Neural progenitor cell (in vitro differentiated cells): ENCODE measurements around the gene EPB41L4B. TPM values are rescaled to one million over a fixed set of nuclear protein-coding genes. Genes with fewer than 3 reads are reported as not detected.

Experiments
- DNase-seq: peaks from one replicate; pipeline ENCODE4 v3.0.0-alpha.2; 2016; ENCODE audit warnings: low spot score
- H2AFZ ChIP-seq: fragments of 200-600 bp; sonication (generic); replicated peaks from 2 replicates; pipeline ENCODE4 v1.6.1; 2016; ENCODE audit warnings: antibody characterized with exemption
- H3F3A ChIP-seq: fragments of 200-600 bp; sonication (generic); 2 replicates; pipeline ENCODE4 v1.6.1; 2016; ENCODE audit warnings: antibody characterized with exemption, low read depth
- H3K27ac ChIP-seq: fragments of 200-600 bp; sonication (generic); 2 replicates; pipeline ENCODE4 v1.5.1; 2016; ENCODE audit warnings: mild to moderate bottlenecking
- H3K27me3 ChIP-seq: fragments of 200-600 bp; sonication (generic); 2 replicates; pipeline ENCODE4 v1.6.1; 2016; ENCODE audit warnings: mild to moderate bottlenecking, moderate library complexity
- H3K36me3 ChIP-seq: fragments of 200-600 bp; sonication (generic); 2 replicates; pipeline ENCODE4 v1.5.1; 2016
- H3K4me1 ChIP-seq: fragments of 200-600 bp; sonication (generic); 2 replicates; pipeline ENCODE4 v1.6.1; 2016; ENCODE audit warnings: mixed run types
- H3K4me2 ChIP-seq: fragments of 200-600 bp; sonication (generic); 2 replicates; pipeline ENCODE4 v1.6.1; 2016
- H3K4me3 ChIP-seq: fragments of 200-600 bp; sonication (generic); 2 replicates; pipeline ENCODE4 v1.5.1; 2016
- H3K79me2 ChIP-seq: fragments of 200-600 bp; sonication (generic); 2 replicates; pipeline ENCODE4 v1.6.1; 2016; ENCODE audit warnings: low read depth
- H3K9ac ChIP-seq: fragments of 200-600 bp; sonication (generic); 2 replicates; pipeline ENCODE4 v1.6.1; 2016
- H3K9me3 ChIP-seq: fragments of 200-600 bp; sonication (generic); 2 replicates; pipeline ENCODE4 v1.5.1; 2016; ENCODE audit warnings: low read depth
- H4K20me1 ChIP-seq: fragments of 200-600 bp; sonication (generic); 2 replicates; pipeline ENCODE4 v1.6.1; 2016; ENCODE audit warnings: low read depth
- H3K27ac Mint-ChIP-seq: 3 replicates; pipeline ENCODE4 v1.8.0; 2021; ENCODE audit warnings: mixed read lengths
- H3K27me3 Mint-ChIP-seq: 2 replicates; pipeline ENCODE4 v1.8.0; 2022; ENCODE audit warnings: low read depth, mild to moderate bottlenecking, inconsistent platforms, moderate library complexity, mixed read lengths; ENCODE audit not compliant: insufficient read depth
- H3K36me3 Mint-ChIP-seq: 3 replicates; pipeline ENCODE4 v1.8.0; 2021; ENCODE audit warnings: mixed read lengths
- H3K4me1 Mint-ChIP-seq: 3 replicates; pipeline ENCODE4 v1.8.0; 2021; ENCODE audit warnings: mixed read lengths
- H3K4me3 Mint-ChIP-seq: 3 replicates; pipeline ENCODE4 v1.8.0; 2021; ENCODE audit warnings: mild to moderate bottlenecking, moderate library complexity, mixed read lengths
- H3K9me3 Mint-ChIP-seq: 3 replicates; pipeline ENCODE4 v1.8.0; 2020; ENCODE audit warnings: mixed read lengths
- EZH2 ChIP-seq: fragments of 200-600 bp; sonication (generic); IDR thresholded peaks from 2 replicates; pipeline ENCODE4 v1.6.1; 2017; ENCODE audit warnings: antibody characterized with exemption, mild to moderate bottlenecking, moderate library complexity
- EZH2phosphoT487 ChIP-seq: fragments of 200-600 bp; sonication (generic); IDR thresholded peaks from 2 replicates; pipeline ENCODE4 v1.6.1; 2017; ENCODE audit warnings: antibody characterized with exemption
- total RNA-seq: library from RNA; depleted of rRNA; stranded (reverse); fragments of >200 nt; gene quantifications from 2 replicates; pipeline ENCODE4 v1.2.3, GENCODE V29; 2015; ENCODE audit warnings: low replicate concordance
- TF ChIP-seq, protein P1 (sequence below): fragments of 200-600 bp; sonication (generic); IDR thresholded peaks from 2 replicates; pipeline ENCODE4 v1.5.1; 2017; ENCODE audit warnings: antibody characterized with exemption, mild to moderate bottlenecking

EPB41L4B gene
- total RNA-seq, 1 donor from 2014 or later, result 6.2 TPM

DNA sequence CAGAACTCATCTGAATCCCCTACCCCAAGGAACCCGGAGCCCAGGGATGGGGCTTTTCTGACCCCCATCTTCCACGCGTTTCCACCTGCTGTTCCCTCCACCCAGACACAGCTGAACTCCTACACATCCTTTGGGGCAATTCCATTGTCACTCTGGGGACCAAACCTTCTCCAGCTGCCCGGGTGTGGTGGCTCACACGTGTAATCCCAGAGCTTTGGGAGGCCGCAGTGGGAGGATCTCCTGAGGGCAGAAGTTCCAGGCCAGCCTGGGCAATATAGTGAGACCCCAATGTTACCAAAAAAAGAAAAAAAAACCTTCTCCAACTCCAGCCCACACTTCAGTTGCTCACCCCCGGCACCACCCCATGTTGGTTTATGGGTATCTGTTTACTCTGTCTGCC, 8.1 kb downstream of the EPB41L4B start:
- Mint-ChIP-seq H3K4me3 (no peak overlapping the region), H3K27ac (no peak overlapping the region), H3K36me3 (peaks cover 2% of the 10 kb centered on the region), H3K9me3 (no peaks in the 10 kb centered on the region), H3K27me3 (peaks cover 13% of the 10 kb centered on the region), H3K4me1 (peaks cover 22% of the 10 kb centered on the region)
- H3F3A ChIP-seq, result no peaks in the 10 kb centered on the region
- peaks cover 6% of the 10 kb centered on the region for H3K27me3 ChIP-seq
- H3K4me1 ChIP-seq, result peaks cover 19% of the 10 kb centered on the region
- H3K4me2 ChIP-seq, result no peak overlapping the region
- H4K20me1 ChIP-seq, result peaks cover 22% of the 10 kb centered on the region
- H3K27ac ChIP-seq, result no peak overlapping the region
- no peaks in the 10 kb centered on the region for H3K9me3 ChIP-seq
- TF ChIP-seq EZH2phosphoT487, result no peak
- TF ChIP-seq EZH2, result no peak
- TF ChIP-seq, protein P1, sequence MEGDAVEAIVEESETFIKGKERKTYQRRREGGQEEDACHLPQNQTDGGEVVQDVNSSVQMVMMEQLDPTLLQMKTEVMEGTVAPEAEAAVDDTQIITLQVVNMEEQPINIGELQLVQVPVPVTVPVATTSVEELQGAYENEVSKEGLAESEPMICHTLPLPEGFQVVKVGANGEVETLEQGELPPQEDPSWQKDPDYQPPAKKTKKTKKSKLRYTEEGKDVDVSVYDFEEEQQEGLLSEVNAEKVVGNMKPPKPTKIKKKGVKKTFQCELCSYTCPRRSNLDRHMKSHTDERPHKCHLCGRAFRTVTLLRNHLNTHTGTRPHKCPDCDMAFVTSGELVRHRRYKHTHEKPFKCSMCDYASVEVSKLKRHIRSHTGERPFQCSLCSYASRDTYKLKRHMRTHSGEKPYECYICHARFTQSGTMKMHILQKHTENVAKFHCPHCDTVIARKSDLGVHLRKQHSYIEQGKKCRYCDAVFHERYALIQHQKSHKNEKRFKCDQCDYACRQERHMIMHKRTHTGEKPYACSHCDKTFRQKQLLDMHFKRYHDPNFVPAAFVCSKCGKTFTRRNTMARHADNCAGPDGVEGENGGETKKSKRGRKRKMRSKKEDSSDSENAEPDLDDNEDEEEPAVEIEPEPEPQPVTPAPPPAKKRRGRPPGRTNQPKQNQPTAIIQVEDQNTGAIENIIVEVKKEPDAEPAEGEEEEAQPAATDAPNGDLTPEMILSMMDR, result no peak
- no peak for DNase-seq
- H3K36me3 ChIP-seq, result no peaks in the 10 kb centered on the region
- H2AFZ ChIP-seq, result no peak overlapping the region
- no peak overlapping the region for H3K4me3 ChIP-seq
- no peak overlapping the region for H3K9ac ChIP-seq
- H3K79me2 ChIP-seq, result peaks cover 10% of the 10 kb centered on the region

DNA sequence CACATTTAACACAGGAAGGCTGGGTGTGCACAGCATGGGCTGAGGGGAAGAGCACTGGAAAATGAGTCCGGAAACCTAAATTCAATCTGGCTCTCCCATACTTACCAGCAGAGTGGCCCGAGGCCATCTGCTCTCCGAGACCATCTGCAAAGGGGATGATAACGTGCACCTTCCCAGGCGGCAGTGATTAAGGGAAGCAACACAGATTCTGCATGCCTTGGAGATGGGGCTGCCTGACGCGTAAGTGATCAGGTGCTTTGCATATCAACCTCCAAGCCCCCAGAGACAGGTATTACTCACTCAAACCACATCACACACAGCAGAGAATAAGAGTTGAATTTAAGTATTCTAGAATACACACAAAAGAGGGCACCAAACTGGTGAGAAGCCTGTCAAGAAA, 9.1 kb downstream of the EPB41L4B start:
- Histone ChIP-seq H3F3A (no peaks in the 10 kb centered on the region), H3K4me2 (no peak overlapping the region), H3K27ac (no peak overlapping the region), H3K9ac (no peak overlapping the region), H4K20me1 (peaks cover 11% of the 10 kb centered on the region), H3K27me3 (no peaks in the 10 kb centered on the region), H3K4me3 (no peak overlapping the region), H3K36me3 (no peaks in the 10 kb centered on the region), H3K9me3 (no peaks in the 10 kb centered on the region), H3K79me2 (peaks cover 3% of the 10 kb centered on the region), H2AFZ (no peak overlapping the region), H3K4me1 (peaks cover 15% of the 10 kb centered on the region)
- no peak overlapping the region for H3K27ac Mint-ChIP-seq
- H3K27me3 Mint-ChIP-seq, result peaks cover 10% of the 10 kb centered on the region
- H3K4me1 Mint-ChIP-seq, result peaks cover 17% of the 10 kb centered on the region
- H3K36me3 Mint-ChIP-seq, result peaks cover 2% of the 10 kb centered on the region
- DNase-seq, result no peak
- H3K9me3 Mint-ChIP-seq, result no peaks in the 10 kb centered on the region
- no peak for TF ChIP-seq EZH2phosphoT487
- TF ChIP-seq, protein P1, result no peak
- TF ChIP-seq EZH2, result no peak
- no peak overlapping the region for H3K4me3 Mint-ChIP-seq

DNA sequence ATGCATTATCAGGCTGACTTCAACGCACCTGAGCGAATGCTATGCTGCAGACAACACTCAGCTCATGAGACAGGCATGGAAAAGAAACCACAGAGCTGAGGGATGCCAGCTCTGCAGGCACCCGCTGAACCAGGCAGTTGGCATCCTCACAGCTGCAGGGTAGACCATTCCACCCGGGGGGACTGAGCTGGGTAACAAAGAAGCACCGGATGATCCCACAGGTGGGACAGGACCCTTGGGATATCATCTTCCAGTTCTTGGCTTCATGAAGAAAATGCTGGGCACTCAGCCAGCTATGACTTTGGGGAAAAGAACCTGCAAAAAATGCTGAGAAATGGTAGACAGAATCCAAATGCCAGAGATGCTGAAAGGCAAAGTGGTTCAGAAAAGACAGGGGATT, 9.6 kb downstream of the EPB41L4B start:
- H2AFZ ChIP-seq, result no peak overlapping the region
- peaks cover 2% of the 10 kb centered on the region for H3K36me3 Mint-ChIP-seq
- no peaks in the 10 kb centered on the region for H3F3A ChIP-seq
- no peaks in the 10 kb centered on the region for H3K9me3 ChIP-seq
- TF ChIP-seq EZH2 (no peak), EZH2phosphoT487 (no peak)
- TF ChIP-seq, protein P1, result no peak
- H3K4me3 ChIP-seq, result no peak overlapping the region
- H3K9me3 Mint-ChIP-seq, result no peaks in the 10 kb centered on the region
- peaks cover 17% of the 10 kb centered on the region for H3K4me1 Mint-ChIP-seq
- no peaks in the 10 kb centered on the region for H3K27me3 ChIP-seq
- H3K4me3 Mint-ChIP-seq, result no peak overlapping the region
- no peak overlapping the region for H3K27ac ChIP-seq
- DNase-seq, result no peak
- H4K20me1 ChIP-seq, result peaks cover 7% of the 10 kb centered on the region
- no peak overlapping the region for H3K27ac Mint-ChIP-seq
- H3K4me2 ChIP-seq, result no peak overlapping the region
- peaks cover 3% of the 10 kb centered on the region for H3K79me2 ChIP-seq
- peaks cover 15% of the 10 kb centered on the region for H3K4me1 ChIP-seq
- no peak overlapping the region for H3K9ac ChIP-seq
- H3K36me3 ChIP-seq, result no peaks in the 10 kb centered on the region
- H3K27me3 Mint-ChIP-seq, result peaks cover 9% of the 10 kb centered on the region
